A549 (cell line): Measurements from ENCODE around the gene TCERG1L.

ENCODE experiments used
- CHD2 ChIP-seq: fragments of 150-350 bp; IDR thresholded peaks from 2 replicates; pipeline ENCODE4 v1.6.1; 2014; ENCODE audit warnings: low read length; ENCODE audit not compliant: partially characterized antibody
- CTCF ChIP-seq: fragments of >200 bp; sonication (Bioruptor Twin); formaldehyde crosslinking; IDR thresholded peaks from 3 replicates; pipeline ENCODE4 v1.5.1; 2016
- JUN ChIP-seq, 2 experiments: fragments of >200 bp; sonication (Bioruptor Twin); formaldehyde crosslinking; IDR thresholded peaks; 2 replicates in 1 of 2; 3 replicates in 1 of 2; pipeline ENCODE4 v1.6.1; 2016 to 2017
- MAX ChIP-seq: IDR thresholded peaks from 2 replicates; pipeline ENCODE4 v1.6.1; 2012
- REST ChIP-seq: fragments of 200-600 bp; sonication (generic); IDR thresholded peaks from 2 replicates; pipeline ENCODE4 v1.6.1; 2016; ENCODE audit warnings: antibody characterized with exemption, mild to moderate bottlenecking, moderate library complexity

- TF ChIP-seq CTCF (no peak), CHD2 (no peak), MAX (no peak), JUN (IDR thresholded peaks at IDR 0.05) (no peak), REST (no peak)
These were observed 104.3 kb downstream of the TCERG1L start for GRCh38 chr10:131207176-131207575.
